K562 (cell line): ENCODE measurements around the gene CCNL2. TPM values are rescaled to one million over a fixed set of nuclear protein-coding genes. Genes with fewer than 3 reads are reported as not detected.

Experiments used
- ATF7 ChIP-seq: fragments of 450-650 bp; IDR thresholded peaks from 2 replicates; pipeline ENCODE4 v1.7.1; 2014; ENCODE audit warnings: mild to moderate bottlenecking, moderate library complexity
- CBX1 ChIP-seq: sonication (generic); IDR thresholded peaks from 2 replicates; pipeline ENCODE4 v1.6.1; 2016; ENCODE audit warnings: antibody characterized with exemption, low read depth, mild to moderate bottlenecking
- CBX8 ChIP-seq: fragments of 200-600 bp; sonication (generic); IDR thresholded peaks from 2 replicates; pipeline ENCODE4 v1.6.1; 2012; ENCODE audit warnings: borderline replicate concordance, mixed run types, low read depth, mild to moderate bottlenecking, moderate library complexity, mixed read lengths, low read length, control low read depth, inconsistent platforms; ENCODE audit not compliant: poor library complexity, severe bottlenecking; ENCODE audit errors: extremely low read depth
- CHD2 ChIP-seq: IDR thresholded peaks from 2 replicates; pipeline ENCODE4 v1.6.1; 2011; ENCODE audit warnings: low read depth, low read length
- CREM ChIP-seq: IDR thresholded peaks from 2 replicates; pipeline ENCODE4 v1.6.1; 2014; ENCODE audit warnings: antibody characterized with exemption, low read depth
- EZH2 ChIP-seq: IDR thresholded peaks from 2 replicates; pipeline ENCODE4 v1.6.1; 2012; ENCODE audit warnings: low read depth, mild to moderate bottlenecking, inconsistent platforms, low read length, borderline replicate concordance
- GABPB1 ChIP-seq: sonication (generic); formaldehyde crosslinking; IDR thresholded peaks from 2 replicates; pipeline ENCODE4 v1.8.0; 2022; ENCODE audit warnings: mild to moderate bottlenecking, missing genetic modification reagents
- GTF2A2 ChIP-seq: IDR thresholded peaks from 2 replicates; pipeline ENCODE4 v1.6.1; 2016; ENCODE audit warnings: mild to moderate bottlenecking, missing genetic modification characterization, missing compliant biosample characterization
- HSF4 ChIP-seq: fragments of 250-450 bp; sonication (Bioruptor Pico); IDR thresholded peaks from 2 replicates; pipeline ENCODE4 v2.1.2; 2022; ENCODE audit warnings: mild to moderate bottlenecking, moderate library complexity, borderline replicate concordance
- KDM4B ChIP-seq, 2 experiments: fragments of 450-650 bp in 1 of 2; sonication (generic) in 1 of 2; IDR thresholded peaks; 2 replicates each; pipeline ENCODE4 v1.6.1; 2016 to 2017; ENCODE audit warnings: borderline replicate concordance in 2 of 2, antibody characterized with exemption in 1 of 2, low read depth in 1 of 2, mild to moderate bottlenecking in 1 of 2
- MYNN ChIP-seq, 2 experiments: sonication (generic); formaldehyde crosslinking in 1 of 2; IDR thresholded peaks; 2 replicates each; pipeline versions ENCODE4 v1.5.0 to v1.6.1; 2016 to 2020; ENCODE audit warnings: antibody characterized with exemption in 1 of 2, missing genetic modification reagents in 1 of 2
- PRMT5 ChIP-seq: sonication (generic); formaldehyde crosslinking; IDR thresholded peaks from 2 replicates; pipeline ENCODE4 v1.5.0; 2020; ENCODE audit warnings: missing genetic modification reagents
- SIN3B ChIP-seq: fragments of 450-650 bp; IDR thresholded peaks from 2 replicates; pipeline ENCODE4 v1.6.1; 2017; ENCODE audit warnings: low read depth, mild to moderate bottlenecking, moderate library complexity
- SOX6 ChIP-seq: fragments of 450-650 bp; IDR thresholded peaks from 2 replicates; pipeline ENCODE4 v1.6.1; 2014; ENCODE audit warnings: mild to moderate bottlenecking
- STAG1 ChIP-seq: sonication (generic); formaldehyde crosslinking; IDR thresholded peaks from 2 replicates; pipeline ENCODE4 v1.5.0; 2020; ENCODE audit warnings: missing genetic modification reagents, borderline replicate concordance
- TRIM28 ChIP-seq: fragments of 450-650 bp; IDR thresholded peaks from 2 replicates; pipeline ENCODE4 v1.6.1; 2017
- XRCC4 ChIP-seq: IDR thresholded peaks from one replicate; pipeline ENCODE4 v1.6.1; 2011; ENCODE audit not compliant: insufficient read depth, insufficient read length; ENCODE audit errors: extremely low read depth
- ZFX ChIP-seq: sonication (generic); formaldehyde crosslinking; IDR thresholded peaks from 2 replicates; pipeline ENCODE4 v1.8.0; 2022; ENCODE audit warnings: mild to moderate bottlenecking, missing genetic modification reagents, moderate library complexity
- ZNF146 ChIP-seq: IDR thresholded peaks from one replicate; pipeline ENCODE4 v1.6.1; 2018; ENCODE audit warnings: missing compliant biosample characterization; ENCODE audit not compliant: unreplicated experiment
- ZNF766 ChIP-seq: fragments of 200-800 bp; sonication (Bioruptor generic); conservative IDR thresholded peaks from 2 replicates; pipeline ENCODE4 v1.6.1; 2016; ENCODE audit warnings: missing genetic modification characterization, missing compliant biosample characterization
- polyA plus RNA-seq, 8 experiments: library from polyadenylated mRNA; depleted of rRNA in 4 of 8; stranded (reverse) in 5 of 8; unstranded in 3 of 8; fragments of >200 nt; fragmentation: Nextera tagmentation in 2 of 8; fragmentation: Illumina TruSeq in 1 of 8; extraction: Ambion mirVana in 2 of 8; extraction: Trizol in 1 of 8; gene quantifications; 2 replicates each; pipeline versions ENCODE4 v1.2.1 to v1.2.3, GENCODE V29; 2011 to 2014; ENCODE audit warnings: inconsistent platforms in 1 of 8, missing spikeins in 1 of 8
- total RNA-seq, 7 experiments: library from RNA; depleted of rRNA in 6 of 7; stranded (reverse); fragments of >200 nt in 6 of 7; fragmentation: Illumina TruSeq in 2 of 7; extraction: Trizol in 2 of 7; gene quantifications; 2 replicates each; pipeline versions ENCODE4 v1.2.1 to v1.2.3, GENCODE V29; 2011 to 2021; ENCODE audit warnings: low replicate concordance in 1 of 7
- TF ChIP-seq, protein P1 (sequence below): fragments of 250-450 bp; sonication (Bioruptor Pico); IDR thresholded peaks from 2 replicates; pipeline ENCODE4 v1.5.1; 2021; ENCODE audit warnings: mild to moderate bottlenecking
- TF ChIP-seq, protein P2 (sequence below): sonication (generic); formaldehyde crosslinking; IDR thresholded peaks from 2 replicates; pipeline ENCODE4 v1.8.1; 2023; ENCODE audit warnings: mild to moderate bottlenecking, missing genetic modification reagents
- TF ChIP-seq, protein P3 (sequence below): fragments of 450-650 bp; formaldehyde crosslinking; IDR thresholded peaks from 2 replicates; pipeline ENCODE4 v1.4.0; 2020; ENCODE audit warnings: mild to moderate bottlenecking, moderate library complexity

CCNL2 gene
- total and polyA plus RNA-seq, 9 of the 15 experiments (the other 6 are each of a cell fraction or from before 2014, with no cell fraction given): 2.8 to 287 (median 94.5) TPM

DNA sequence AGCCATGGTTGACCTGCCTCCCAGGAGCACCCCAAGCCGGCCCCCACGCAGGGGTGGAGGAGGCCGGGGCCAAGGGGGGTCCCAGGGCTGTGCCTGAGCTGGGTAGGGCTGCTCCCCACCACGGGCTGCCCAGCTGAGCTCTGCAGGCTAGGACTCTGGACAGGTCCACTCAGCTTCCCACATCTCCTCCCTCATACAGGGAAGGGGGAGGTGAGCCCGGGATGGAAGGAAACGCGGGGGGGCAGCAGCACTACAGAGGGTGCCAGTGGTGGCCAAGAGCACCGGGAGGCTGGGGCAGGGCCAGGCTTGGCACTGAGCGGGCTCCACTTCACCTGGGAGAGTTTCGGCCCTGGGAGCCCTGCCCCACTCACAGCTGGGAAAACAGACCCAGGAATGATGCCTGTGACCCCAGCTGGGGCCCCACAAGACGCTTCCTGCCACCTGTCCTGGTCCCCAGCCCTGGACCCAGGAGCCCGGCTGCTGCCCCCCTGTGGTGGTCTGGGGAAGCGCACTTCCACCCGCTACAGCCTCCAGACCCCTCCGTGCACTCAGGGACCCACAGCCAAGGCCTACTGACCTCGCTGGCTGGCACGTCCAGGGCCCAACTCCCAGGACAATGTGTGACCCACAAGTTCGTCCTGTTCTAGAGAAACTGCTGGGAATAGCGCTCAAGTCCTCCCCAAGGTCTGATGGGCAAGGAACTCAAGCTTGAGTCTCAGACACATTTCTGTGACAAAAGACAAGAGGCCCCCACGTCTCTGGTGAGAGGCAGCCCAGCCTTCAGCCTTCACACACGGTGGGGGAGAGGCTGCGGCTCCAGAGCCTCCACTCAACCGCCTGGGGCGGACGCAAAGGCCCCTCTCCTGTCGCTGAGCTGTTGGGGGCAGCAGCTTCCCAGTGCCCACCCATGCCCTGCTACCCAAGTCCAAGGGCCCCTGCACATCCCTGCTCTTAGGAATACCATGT is 27.1 kb downstream of the CCNL2 start (continued):
- TF ChIP-seq, protein P1, sequence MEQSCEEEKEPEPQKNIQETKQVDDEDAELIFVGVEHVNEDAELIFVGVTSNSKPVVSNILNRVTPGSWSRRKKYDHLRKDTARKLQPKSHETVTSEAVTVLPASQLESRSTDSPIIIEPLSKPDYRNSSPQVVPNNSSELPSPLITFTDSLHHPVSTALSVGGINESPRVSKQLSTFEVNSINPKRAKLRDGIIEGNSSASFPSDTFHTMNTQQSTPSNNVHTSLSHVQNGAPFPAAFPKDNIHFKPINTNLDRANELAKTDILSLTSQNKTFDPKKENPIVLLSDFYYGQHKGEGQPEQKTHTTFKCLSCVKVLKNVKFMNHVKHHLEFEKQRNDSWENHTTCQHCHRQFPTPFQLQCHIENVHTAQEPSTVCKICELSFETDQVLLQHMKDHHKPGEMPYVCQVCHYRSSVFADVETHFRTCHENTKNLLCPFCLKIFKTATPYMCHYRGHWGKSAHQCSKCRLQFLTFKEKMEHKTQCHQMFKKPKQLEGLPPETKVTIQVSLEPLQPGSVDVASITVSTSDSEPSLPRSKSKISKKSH (CRISPR knock-in tag): no peak
- TF ChIP-seq GABPB1: peak; percentile 15; the same call in 1 of the 2 replicates
- TF ChIP-seq EZH2: no peak
- 0 out of 4 replicates have a peak, but pooled peaks of 1 of the 2 experiments have one; percentile 48 for TF ChIP-seq KDM4B (IDR thresholded peaks at IDR 0.05; ENCODE audit: borderline replicate concordance in 2 of 2, low read depth in 1 of 2)
- 0 out of 2 replicates have a peak, but pooled peaks have one; percentile 44 for TF ChIP-seq MYNN (IDR thresholded peaks at IDR 0.05)
- no peak for TF ChIP-seq MYNN (CRISPR knock-in tag; IDR thresholded peaks at IDR 0.05)
- no peak for TF ChIP-seq CBX8
- 0 out of 2 replicates have a peak, but pooled peaks have one; percentile 18 for TF ChIP-seq ATF7
- TF ChIP-seq CREM: 0 out of 2 replicates have a peak, but pooled peaks have one; percentile 27
- TF ChIP-seq SOX6: no peak
- TF ChIP-seq CHD2: 0 out of 2 replicates have a peak, but pooled peaks have one; percentile 43
- TF ChIP-seq ZNF146 (CRISPR knock-in tag): no peak
- no peak for TF ChIP-seq TRIM28
- no peak for TF ChIP-seq ZFX
- TF ChIP-seq CBX1: peak; percentile 55; the same call in 1 of the 2 replicates
- TF ChIP-seq, protein P2, sequence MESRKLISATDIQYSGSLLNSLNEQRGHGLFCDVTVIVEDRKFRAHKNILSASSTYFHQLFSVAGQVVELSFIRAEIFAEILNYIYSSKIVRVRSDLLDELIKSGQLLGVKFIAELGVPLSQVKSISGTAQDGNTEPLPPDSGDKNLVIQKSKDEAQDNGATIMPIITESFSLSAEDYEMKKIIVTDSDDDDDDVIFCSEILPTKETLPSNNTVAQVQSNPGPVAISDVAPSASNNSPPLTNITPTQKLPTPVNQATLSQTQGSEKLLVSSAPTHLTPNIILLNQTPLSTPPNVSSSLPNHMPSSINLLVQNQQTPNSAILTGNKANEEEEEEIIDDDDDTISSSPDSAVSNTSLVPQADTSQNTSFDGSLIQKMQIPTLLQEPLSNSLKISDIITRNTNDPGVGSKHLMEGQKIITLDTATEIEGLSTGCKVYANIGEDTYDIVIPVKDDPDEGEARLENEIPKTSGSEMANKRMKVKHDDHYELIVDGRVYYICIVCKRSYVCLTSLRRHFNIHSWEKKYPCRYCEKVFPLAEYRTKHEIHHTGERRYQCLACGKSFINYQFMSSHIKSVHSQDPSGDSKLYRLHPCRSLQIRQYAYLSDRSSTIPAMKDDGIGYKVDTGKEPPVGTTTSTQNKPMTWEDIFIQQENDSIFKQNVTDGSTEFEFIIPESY (CRISPR knock-in tag): peak; percentile 76
- no peak for TF ChIP-seq XRCC4
- no peak for TF ChIP-seq PRMT5 (CRISPR knock-in tag)
- TF ChIP-seq GTF2A2 (tag): no peak
- TF ChIP-seq ZNF766: no peak
- TF ChIP-seq HSF4: no peak
- TF ChIP-seq SIN3B: peak; percentile 19; the same call in 1 of the 2 replicates
- TF ChIP-seq, protein P3, sequence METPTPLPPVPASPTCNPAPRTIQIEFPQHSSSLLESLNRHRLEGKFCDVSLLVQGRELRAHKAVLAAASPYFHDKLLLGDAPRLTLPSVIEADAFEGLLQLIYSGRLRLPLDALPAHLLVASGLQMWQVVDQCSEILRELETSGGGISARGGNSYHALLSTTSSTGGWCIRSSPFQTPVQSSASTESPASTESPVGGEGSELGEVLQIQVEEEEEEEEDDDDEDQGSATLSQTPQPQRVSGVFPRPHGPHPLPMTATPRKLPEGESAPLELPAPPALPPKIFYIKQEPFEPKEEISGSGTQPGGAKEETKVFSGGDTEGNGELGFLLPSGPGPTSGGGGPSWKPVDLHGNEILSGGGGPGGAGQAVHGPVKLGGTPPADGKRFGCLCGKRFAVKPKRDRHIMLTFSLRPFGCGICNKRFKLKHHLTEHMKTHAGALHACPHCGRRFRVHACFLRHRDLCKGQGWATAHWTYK (CRISPR knock-in tag): 0 out of 2 replicates have a peak, but pooled peaks have one; percentile 17
- 0 out of 2 replicates have a peak, but pooled peaks have one; percentile 17 for TF ChIP-seq STAG1 (CRISPR knock-in tag)
